Suprapubic skin (tissue), 4 donors: ENCODE data around the gene MBOAT2. TPM values are rescaled to one million over a fixed set of nuclear protein-coding genes. Genes with fewer than 3 reads are reported as not detected.

ENCODE experiments used
- DNase-seq, 2 donors: peaks; one replicate each; pipeline ENCODE4 v3.0.0-alpha.2; 2019; ENCODE audit warnings: low spot score in 2 of 2
- H3K27ac ChIP-seq: fragments of 200-600 bp; sonication (generic); one replicate; pipeline ENCODE4 v1.5.1; 2019
- H3K27me3 ChIP-seq: fragments of 200-600 bp; sonication (generic); one replicate; pipeline ENCODE4 v1.5.1; 2019
- H3K36me3 ChIP-seq: fragments of 200-600 bp; sonication (generic); one replicate; pipeline ENCODE4 v1.5.1; 2019
- H3K4me1 ChIP-seq: fragments of 200-600 bp; sonication (generic); one replicate; pipeline ENCODE4 v1.5.1; 2019
- H3K4me3 ChIP-seq: fragments of 200-600 bp; sonication (generic); one replicate; pipeline ENCODE4 v1.5.1; 2019; ENCODE audit warnings: mild to moderate bottlenecking
- H3K9me3 ChIP-seq: fragments of 200-600 bp; sonication (generic); one replicate; pipeline ENCODE4 v1.5.1; 2019
- EP300 ChIP-seq: sonication (generic); formaldehyde crosslinking; IDR thresholded peaks from one replicate; pipeline ENCODE4 v1.6.1; 2017; ENCODE audit warnings: antibody characterized with exemption
- POLR2A ChIP-seq, 2 donors: fragments of 450-650 bp; IDR thresholded peaks; one replicate each; pipeline ENCODE4 v1.6.1; 2017; ENCODE audit warnings: antibody characterized with exemption in 2 of 2, mild to moderate bottlenecking in 2 of 2, moderate library complexity in 2 of 2
- POLR2AphosphoS5 ChIP-seq, 3 donors: sonication (generic); formaldehyde crosslinking; IDR thresholded peaks; one replicate each; pipeline ENCODE4 v1.6.1; 2017; ENCODE audit warnings: antibody characterized with exemption in 3 of 3
- WGBS: methylation state at CpG from one replicate; pipeline ENCODE4 v1.1.5; 2018; 5-methylcytosine and 5-hydroxymethylcytosine counted together
- total RNA-seq, 4 donors: library from RNA; depleted of rRNA; stranded (reverse); fragments of >200 nt; gene quantifications; one replicate each; pipeline ENCODE4 v1.1.0, GENCODE V29; 2016
- TF ChIP-seq, protein P1 (sequence below), 2 donors: fragments of 200-600 bp in 1 of 2; fragments of 450-650 bp in 1 of 2; sonication (generic) in 1 of 2; IDR thresholded peaks; one replicate each; pipeline ENCODE4 v1.5.1; 2016 to 2019; ENCODE audit warnings: antibody characterized with exemption in 2 of 2, mild to moderate bottlenecking in 1 of 2, moderate library complexity in 1 of 2

The MBOAT2 gene
- total RNA-seq, 4 donors from 2014 or later = 44.4 to 55.8 (median 51.1) TPM

DNA sequence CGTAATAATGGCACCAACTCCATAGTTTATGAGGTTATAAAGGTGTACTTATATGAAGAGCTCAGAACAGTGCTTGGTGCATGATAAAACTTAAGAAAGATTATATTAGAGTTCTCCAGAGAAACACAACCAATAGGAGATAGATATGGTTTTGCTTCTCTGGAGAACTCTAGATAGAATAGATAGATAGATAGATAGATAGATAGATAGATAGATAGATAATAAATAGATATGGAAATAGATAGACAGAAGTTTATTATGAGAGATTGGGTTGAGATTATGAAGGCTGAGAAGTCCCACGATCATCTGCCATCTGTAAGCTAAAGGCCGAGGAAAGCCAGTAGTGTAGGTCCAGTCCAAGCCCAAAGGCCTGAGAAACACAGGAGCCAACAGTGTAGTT, 2.9 kb upstream of the MBOAT2 start:
- 96% methylated on average over 3 of the region's 3 CpGs for WGBS
- TF ChIP-seq POLR2A (IDR thresholded peaks at IDR 0.05) (no peak), POLR2AphosphoS5 (IDR thresholded peaks at IDR 0.05) (no peak), EP300 (no peak)
- TF ChIP-seq, protein P1, sequence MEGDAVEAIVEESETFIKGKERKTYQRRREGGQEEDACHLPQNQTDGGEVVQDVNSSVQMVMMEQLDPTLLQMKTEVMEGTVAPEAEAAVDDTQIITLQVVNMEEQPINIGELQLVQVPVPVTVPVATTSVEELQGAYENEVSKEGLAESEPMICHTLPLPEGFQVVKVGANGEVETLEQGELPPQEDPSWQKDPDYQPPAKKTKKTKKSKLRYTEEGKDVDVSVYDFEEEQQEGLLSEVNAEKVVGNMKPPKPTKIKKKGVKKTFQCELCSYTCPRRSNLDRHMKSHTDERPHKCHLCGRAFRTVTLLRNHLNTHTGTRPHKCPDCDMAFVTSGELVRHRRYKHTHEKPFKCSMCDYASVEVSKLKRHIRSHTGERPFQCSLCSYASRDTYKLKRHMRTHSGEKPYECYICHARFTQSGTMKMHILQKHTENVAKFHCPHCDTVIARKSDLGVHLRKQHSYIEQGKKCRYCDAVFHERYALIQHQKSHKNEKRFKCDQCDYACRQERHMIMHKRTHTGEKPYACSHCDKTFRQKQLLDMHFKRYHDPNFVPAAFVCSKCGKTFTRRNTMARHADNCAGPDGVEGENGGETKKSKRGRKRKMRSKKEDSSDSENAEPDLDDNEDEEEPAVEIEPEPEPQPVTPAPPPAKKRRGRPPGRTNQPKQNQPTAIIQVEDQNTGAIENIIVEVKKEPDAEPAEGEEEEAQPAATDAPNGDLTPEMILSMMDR (IDR thresholded peaks at IDR 0.05) = no peak
- no peaks in the 10 kb centered on the region for H3K27me3 ChIP-seq
- H3K4me3 ChIP-seq = no peak overlapping the region
- DNase-seq = no peak
- H3K4me1 ChIP-seq = peaks cover 19% of the 10 kb centered on the region
- H3K9me3 ChIP-seq = no peaks in the 10 kb centered on the region
- no peaks in the 10 kb centered on the region for H3K36me3 ChIP-seq
- H3K27ac ChIP-seq = no peak overlapping the region

DNA sequence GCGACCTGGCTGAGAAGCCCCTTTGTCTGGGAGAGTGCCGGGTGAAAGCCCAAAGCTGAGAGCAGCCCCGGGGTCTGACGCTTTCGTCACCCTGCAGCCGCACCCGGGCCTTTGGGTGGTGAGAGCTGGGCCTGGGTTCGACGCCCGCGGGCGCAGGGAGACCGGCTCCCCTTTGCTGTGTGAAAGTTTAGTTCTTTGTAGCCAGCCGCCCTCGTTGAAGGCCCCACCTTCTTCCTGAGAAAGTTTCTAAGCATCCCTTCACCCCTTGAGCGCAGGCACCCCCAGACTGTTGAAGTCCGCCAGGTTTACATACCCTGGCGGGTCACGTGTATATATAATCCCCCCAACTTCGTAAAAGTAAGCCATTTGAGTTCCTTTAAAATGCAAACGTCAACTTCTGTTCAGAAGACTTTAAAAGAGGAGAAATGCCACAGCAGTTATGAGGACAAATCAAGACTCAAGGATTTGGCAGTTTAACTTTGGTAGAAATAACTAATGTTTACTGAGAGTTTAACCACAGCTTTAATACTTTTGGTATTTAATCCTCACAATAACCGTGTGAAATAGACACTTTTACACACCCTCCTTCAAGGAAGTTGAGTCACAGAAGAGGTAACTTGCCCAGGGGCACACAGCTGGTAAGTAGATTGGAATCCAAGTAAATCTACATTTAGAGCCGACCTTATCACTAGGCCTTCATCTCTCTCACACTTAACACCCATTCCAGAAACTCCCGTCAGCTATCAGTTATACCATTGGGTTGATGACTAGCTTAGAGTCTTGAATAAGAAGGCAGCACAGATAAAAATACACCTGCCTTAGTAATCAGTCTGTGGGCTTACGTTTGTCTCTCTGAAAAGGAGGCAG, 1.1 kb upstream of the MBOAT2 start:
- WGBS = 29% methylated on average over 19 of the region's 25 CpGs
- DNase-seq = no peak
- Histone ChIP-seq H3K4me3 (peak overlapping the region; percentile 78), H3K27ac (peak overlapping the region; percentile 81), H3K36me3 (no peaks in the 10 kb centered on the region), H3K4me1 (peaks cover 19% of the 10 kb centered on the region), H3K27me3 (no peaks in the 10 kb centered on the region), H3K9me3 (no peaks in the 10 kb centered on the region)
- TF ChIP-seq EP300 (no peak), POLR2AphosphoS5 (IDR thresholded peaks at IDR 0.05) (no peak)
- TF ChIP-seq, protein P1 (IDR thresholded peaks at IDR 0.05) = no peak

DNA sequence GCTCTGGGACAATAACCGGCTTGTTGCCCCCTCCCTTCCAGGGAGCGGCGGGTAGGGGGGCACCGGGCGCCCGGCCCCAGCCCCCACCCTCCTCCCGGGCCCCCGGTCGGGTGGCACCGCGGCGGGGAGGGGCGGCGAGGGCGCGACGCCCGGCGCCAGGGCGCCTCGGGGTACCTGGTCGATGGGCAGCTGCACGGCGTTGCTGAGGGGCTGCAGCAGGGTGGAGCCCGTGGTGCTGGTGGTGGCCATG, 193 bp downstream of the MBOAT2 start:
- H3K36me3 ChIP-seq = no peaks in the 10 kb centered on the region
- H3K27ac ChIP-seq = peak overlapping the region; percentile 76
- peaks cover 19% of the 10 kb centered on the region for H3K4me1 ChIP-seq
- no peaks in the 10 kb centered on the region for H3K27me3 ChIP-seq
- no peaks in the 10 kb centered on the region for H3K9me3 ChIP-seq
- WGBS = no CpG with 5 or more reads among the region's 25 CpGs
- TF ChIP-seq POLR2AphosphoS5 (IDR thresholded peaks at IDR 0.05) = no peak
- TF ChIP-seq, protein P1 (IDR thresholded peaks at IDR 0.05) = no peak
- TF ChIP-seq POLR2A (IDR thresholded peaks at IDR 0.05) = no peak
- TF ChIP-seq EP300 = no peak
- no peak for DNase-seq
- peak overlapping the region; percentile 78 for H3K4me3 ChIP-seq

DNA sequence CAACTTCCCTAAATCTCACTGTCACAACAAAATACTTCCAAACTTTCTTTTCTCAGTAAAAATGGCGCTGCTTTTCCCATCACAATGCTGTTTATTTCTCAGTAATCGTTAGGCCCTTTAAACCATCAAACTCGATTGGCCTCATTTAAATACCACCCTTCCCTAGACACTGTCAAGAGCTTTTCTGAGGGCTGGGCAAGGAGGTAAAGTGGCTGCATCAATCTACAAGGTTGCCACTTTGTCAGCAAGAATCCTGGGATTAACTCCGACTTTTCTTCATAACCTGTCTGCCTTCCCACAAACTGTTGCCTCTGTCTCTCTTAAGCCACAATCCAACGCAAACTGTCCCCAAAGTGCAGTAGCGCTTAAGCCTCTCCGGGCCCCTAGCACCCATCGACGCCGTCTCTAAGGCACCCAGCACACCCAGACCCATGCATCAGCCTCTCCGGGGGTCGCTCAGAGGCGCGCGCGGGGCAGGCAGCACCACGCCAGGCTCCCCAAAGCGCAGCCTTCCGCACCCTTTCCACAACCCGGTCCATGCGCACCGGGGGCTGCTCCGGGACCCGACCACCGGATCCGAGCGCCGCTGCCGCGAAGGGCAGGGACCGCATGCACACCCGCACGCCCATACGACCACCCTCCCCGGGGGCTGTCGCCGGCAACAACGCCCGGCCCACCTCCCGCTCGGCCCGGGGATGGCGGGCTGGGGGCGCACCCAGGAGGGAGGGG, 683 bp downstream of the MBOAT2 start:
- Histone ChIP-seq H3K27ac (peak overlapping the region; percentile 76), H3K27me3 (no peaks in the 10 kb centered on the region), H3K9me3 (no peaks in the 10 kb centered on the region), H3K4me1 (peaks cover 19% of the 10 kb centered on the region), H3K36me3 (no peaks in the 10 kb centered on the region), H3K4me3 (peak overlapping the region; percentile 78)
- TF ChIP-seq POLR2A (IDR thresholded peaks at IDR 0.05) (no peak), EP300 (no peak), POLR2AphosphoS5 (IDR thresholded peaks at IDR 0.05) (no peak)
- TF ChIP-seq, protein P1 (IDR thresholded peaks at IDR 0.05) = no peak
- peak; percentile 65 to 79 for DNase-seq
- WGBS = 7% methylated on average over 10 of the region's 44 CpGs

DNA sequence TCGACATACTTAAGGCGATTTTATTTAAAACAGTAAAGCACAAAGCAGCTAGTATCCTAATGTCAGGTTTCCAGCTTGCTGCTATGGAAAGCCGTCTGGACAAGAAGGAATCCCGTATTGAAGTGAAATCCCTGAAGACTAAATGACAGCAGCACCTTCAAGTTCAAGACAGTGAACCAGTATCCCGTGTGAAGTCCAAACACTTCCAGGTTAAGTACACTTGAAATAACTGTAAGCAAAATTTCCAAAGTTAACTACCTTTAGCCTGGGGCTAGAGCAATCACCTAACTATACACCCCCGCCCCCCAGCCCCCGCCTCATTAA, 1.2 kb downstream of the MBOAT2 start:
- H3K27me3 ChIP-seq = no peaks in the 10 kb centered on the region
- H3K4me1 ChIP-seq = peaks cover 19% of the 10 kb centered on the region
- H3K4me3 ChIP-seq = peak overlapping the region; percentile 78
- TF ChIP-seq POLR2AphosphoS5 (IDR thresholded peaks at IDR 0.05) (no peak), POLR2A (IDR thresholded peaks at IDR 0.05) (no peak), EP300 (no peak)
- DNase-seq = no peak
- H3K36me3 ChIP-seq = no peaks in the 10 kb centered on the region
- WGBS = 50% methylated on average over 7 of the region's 7 CpGs
- no peaks in the 10 kb centered on the region for H3K9me3 ChIP-seq
- no peak overlapping the region for H3K27ac ChIP-seq
